Uterus (tissue), 4 donors: ENCODE results near the gene GTSF1L. TPM values are rescaled to one million over a fixed set of nuclear protein-coding genes. Genes with fewer than 3 reads are reported as not detected.

ENCODE experiments used
- DNase-seq, 2 donors: peaks; one replicate each; pipeline ENCODE4 v3.0.0-alpha.2; 2019 to 2020
- H3K27ac ChIP-seq, 2 donors: fragments of 200-600 bp; sonication (generic); 1 replicate in 1 of 2; 2 replicates in 1 of 2; pipeline ENCODE4 v1.5.1; 2016 to 2018
- H3K27me3 ChIP-seq, 2 donors: fragments of 200-600 bp; sonication (generic); one replicate each; pipeline ENCODE4 v1.5.1; 2018 to 2019; ENCODE audit warnings: control low read depth in 1 of 2
- H3K36me3 ChIP-seq, 2 donors: fragments of 200-600 bp; sonication (generic); one replicate each; pipeline ENCODE4 v1.5.1; 2019; ENCODE audit warnings: control low read depth in 1 of 2
- H3K4me1 ChIP-seq, 2 donors: fragments of 200-600 bp; sonication (generic); one replicate each; pipeline ENCODE4 v1.5.1; 2018 to 2019; ENCODE audit warnings: control low read depth in 1 of 2
- H3K4me3 ChIP-seq, 2 donors: fragments of 200-600 bp; sonication (generic); 1 replicate in 1 of 2; 2 replicates in 1 of 2; pipeline ENCODE4 v1.5.1; 2018 to 2019; ENCODE audit warnings: mild to moderate bottlenecking in 1 of 2
- H3K9me3 ChIP-seq, 2 donors: fragments of 200-600 bp; sonication (generic); one replicate each; pipeline ENCODE4 v1.5.1; 2019; ENCODE audit warnings: control low read depth in 1 of 2
- CTCF ChIP-seq, 4 experiments: fragments of 200-600 bp in 2 of 4; fragments of 450-650 bp in 2 of 4; sonication (generic) in 2 of 4; IDR thresholded peaks; one replicate each; pipeline ENCODE4 v1.5.1; 2016 to 2019; ENCODE audit warnings: antibody characterized with exemption in 4 of 4, mild to moderate bottlenecking in 2 of 4, moderate library complexity in 1 of 4
- POLR2A ChIP-seq, 2 donors: fragments of 450-650 bp; IDR thresholded peaks; one replicate each; pipeline ENCODE4 v1.6.1; 2016; ENCODE audit warnings: antibody characterized with exemption in 2 of 2, mild to moderate bottlenecking in 1 of 2, moderate library complexity in 1 of 2
- intact Hi-C: fragments of 100-400 bp; cut with DNase I; formaldehyde crosslinking; loops from one replicate; pipeline ENCODE4 v1.15.1; 2023; ENCODE audit warnings: low total_unique reads
- total RNA-seq, 4 donors: library from RNA; depleted of rRNA in 3 of 4; stranded (reverse); fragments of >200 nt in 3 of 4; gene quantifications; one replicate each; pipeline versions ENCODE4 v1.1.0 to v1.2.4, GENCODE V29; 2014 to 2023
- donor health status: DM: yes; HTN: yes; CAD: no.

Gene GTSF1L
- total RNA-seq, 4 donors from 2014 or later = not detected

DNA sequence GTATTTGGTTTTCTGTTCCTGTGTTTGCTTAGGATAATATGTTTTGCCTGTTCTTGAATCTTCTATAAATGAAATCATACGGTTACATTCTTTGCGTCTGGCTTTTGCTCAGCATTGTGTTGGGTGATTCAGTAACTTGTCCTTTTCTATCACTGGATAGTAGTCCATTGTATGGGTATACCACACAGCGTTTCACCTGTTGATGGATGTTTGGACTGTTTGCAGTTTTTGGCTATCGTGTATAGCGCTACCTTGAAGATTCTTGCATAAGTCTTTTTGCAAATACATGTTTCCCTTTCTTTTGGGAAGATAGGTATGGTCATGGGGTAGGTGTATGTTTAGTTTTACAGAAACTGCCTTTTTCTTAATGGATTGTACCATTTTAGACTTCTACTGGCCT, 50.4 kb downstream of the GTSF1L start:
- H3K9me3 ChIP-seq = no peaks in the 10 kb centered on the region
- H3K4me1 ChIP-seq = no peaks in the 10 kb centered on the region
- H3K36me3 ChIP-seq = no peaks in the 10 kb centered on the region
- TF ChIP-seq POLR2A (IDR thresholded peaks at IDR 0.05) (no peak), CTCF (IDR thresholded peaks at IDR 0.05) (no peak)
- H3K27me3 ChIP-seq = no peaks in the 10 kb centered on the region
- H3K4me3 ChIP-seq = no peak overlapping the region
- intact Hi-C loops = no loop called here
- no peak for DNase-seq
- H3K27ac ChIP-seq = no peak overlapping the region

Other genes starting within 250 kb of the GTSF1L start
- gene L3MBTL1, start 219.3 kb downstream of the GTSF1L start, total RNA-seq = 10 to 100 TPM; 19.0 to 30.0 (median 27.6) TPM
- gene SGK2, start 168.0 kb downstream of the GTSF1L start, total RNA-seq = 1 to 10 TPM in 2 of 4 donors, under 1 TPM in 1, not detected in 1; 0.77 to 5.9 (median 2.4) TPM
- gene IFT52, start 136.1 kb downstream of the GTSF1L start, total RNA-seq = 10 to 100 TPM; 39.1 to 64.0 (median 43.0) TPM
- gene MYBL2, start 59.9 kb downstream of the GTSF1L start, total RNA-seq = 1 to 10 TPM in 1 of 4 donors, under 1 TPM in 1, not detected in 2; 0.29 to 5.2 TPM
- gene TOX2, start 187.8 kb upstream of the GTSF1L start, total RNA-seq = 1 to 10 TPM in 1 of 4 donors, under 1 TPM in 2, not detected in 1; 0.26 to 4.8 (median 0.28) TPM